Neural cell (in vitro differentiated cells): Measurements from ENCODE around the gene INPP4B.

ENCODE experiments used
- EP300 ChIP-seq: fragments of 450-650 bp; conservative IDR thresholded peaks from 2 replicates; pipeline ENCODE4 v1.6.1; 2014; ENCODE audit warnings: antibody characterized with exemption, mild to moderate bottlenecking, moderate library complexity; ENCODE audit not compliant: poor library complexity, severe bottlenecking
- MXI1 ChIP-seq: fragments of 450-650 bp; conservative IDR thresholded peaks from 2 replicates; pipeline ENCODE4 v1.6.1; 2014; ENCODE audit warnings: antibody characterized with exemption, mild to moderate bottlenecking; ENCODE audit not compliant: poor library complexity, severe bottlenecking
- TF ChIP-seq, protein P1 (sequence below): fragments of 450-650 bp; IDR thresholded peaks from 2 replicates; pipeline ENCODE4 v1.5.1; 2014; ENCODE audit warnings: antibody characterized with exemption, mild to moderate bottlenecking, moderate library complexity; ENCODE audit not compliant: poor library complexity, severe bottlenecking
- TF ChIP-seq, protein P2 (sequence below): IDR thresholded peaks from 2 replicates; pipeline ENCODE4 v1.6.1; 2012; ENCODE audit warnings: borderline replicate concordance

DNA sequence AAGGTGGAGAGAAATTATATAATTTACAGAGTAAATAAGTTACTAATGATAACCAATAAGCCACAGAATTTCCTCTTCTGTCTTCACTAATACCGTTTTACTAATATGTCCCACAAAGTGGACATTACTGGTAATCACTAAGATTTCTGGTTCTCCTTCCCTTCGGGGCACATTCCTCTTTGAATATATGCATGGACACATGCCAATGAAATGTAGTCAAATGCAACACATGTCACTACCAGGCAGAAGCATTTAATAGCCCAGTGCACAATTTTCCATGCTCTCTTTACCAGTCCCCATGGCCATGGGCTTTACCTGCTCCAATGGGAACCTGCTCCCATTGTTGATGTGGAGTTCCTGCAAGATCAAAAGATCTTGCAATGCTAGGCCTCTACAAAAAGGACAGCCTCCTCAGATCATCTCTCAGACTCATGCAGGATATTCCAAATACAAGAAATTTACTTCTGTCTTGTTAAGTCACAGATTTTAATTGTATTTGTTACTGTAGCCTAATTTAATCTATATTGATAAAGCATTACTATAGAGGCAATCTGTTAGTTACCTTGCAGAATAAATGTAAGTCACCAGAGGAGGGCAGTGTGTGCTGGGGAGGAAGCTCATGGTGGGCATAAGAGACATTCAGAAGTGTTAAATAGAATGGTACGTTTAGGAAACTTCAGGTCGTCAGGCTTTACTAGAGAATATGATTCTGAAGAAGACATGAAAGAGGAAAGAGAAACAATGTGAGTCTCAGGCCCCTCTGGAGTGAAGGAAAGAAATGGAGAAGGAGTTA, 37.1 kb upstream of the INPP4B start:
- TF ChIP-seq, protein P1, sequence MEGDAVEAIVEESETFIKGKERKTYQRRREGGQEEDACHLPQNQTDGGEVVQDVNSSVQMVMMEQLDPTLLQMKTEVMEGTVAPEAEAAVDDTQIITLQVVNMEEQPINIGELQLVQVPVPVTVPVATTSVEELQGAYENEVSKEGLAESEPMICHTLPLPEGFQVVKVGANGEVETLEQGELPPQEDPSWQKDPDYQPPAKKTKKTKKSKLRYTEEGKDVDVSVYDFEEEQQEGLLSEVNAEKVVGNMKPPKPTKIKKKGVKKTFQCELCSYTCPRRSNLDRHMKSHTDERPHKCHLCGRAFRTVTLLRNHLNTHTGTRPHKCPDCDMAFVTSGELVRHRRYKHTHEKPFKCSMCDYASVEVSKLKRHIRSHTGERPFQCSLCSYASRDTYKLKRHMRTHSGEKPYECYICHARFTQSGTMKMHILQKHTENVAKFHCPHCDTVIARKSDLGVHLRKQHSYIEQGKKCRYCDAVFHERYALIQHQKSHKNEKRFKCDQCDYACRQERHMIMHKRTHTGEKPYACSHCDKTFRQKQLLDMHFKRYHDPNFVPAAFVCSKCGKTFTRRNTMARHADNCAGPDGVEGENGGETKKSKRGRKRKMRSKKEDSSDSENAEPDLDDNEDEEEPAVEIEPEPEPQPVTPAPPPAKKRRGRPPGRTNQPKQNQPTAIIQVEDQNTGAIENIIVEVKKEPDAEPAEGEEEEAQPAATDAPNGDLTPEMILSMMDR = peak; percentile 42
- TF ChIP-seq EP300 = no peak
- no peak for TF ChIP-seq MXI1
- TF ChIP-seq, protein P2, sequence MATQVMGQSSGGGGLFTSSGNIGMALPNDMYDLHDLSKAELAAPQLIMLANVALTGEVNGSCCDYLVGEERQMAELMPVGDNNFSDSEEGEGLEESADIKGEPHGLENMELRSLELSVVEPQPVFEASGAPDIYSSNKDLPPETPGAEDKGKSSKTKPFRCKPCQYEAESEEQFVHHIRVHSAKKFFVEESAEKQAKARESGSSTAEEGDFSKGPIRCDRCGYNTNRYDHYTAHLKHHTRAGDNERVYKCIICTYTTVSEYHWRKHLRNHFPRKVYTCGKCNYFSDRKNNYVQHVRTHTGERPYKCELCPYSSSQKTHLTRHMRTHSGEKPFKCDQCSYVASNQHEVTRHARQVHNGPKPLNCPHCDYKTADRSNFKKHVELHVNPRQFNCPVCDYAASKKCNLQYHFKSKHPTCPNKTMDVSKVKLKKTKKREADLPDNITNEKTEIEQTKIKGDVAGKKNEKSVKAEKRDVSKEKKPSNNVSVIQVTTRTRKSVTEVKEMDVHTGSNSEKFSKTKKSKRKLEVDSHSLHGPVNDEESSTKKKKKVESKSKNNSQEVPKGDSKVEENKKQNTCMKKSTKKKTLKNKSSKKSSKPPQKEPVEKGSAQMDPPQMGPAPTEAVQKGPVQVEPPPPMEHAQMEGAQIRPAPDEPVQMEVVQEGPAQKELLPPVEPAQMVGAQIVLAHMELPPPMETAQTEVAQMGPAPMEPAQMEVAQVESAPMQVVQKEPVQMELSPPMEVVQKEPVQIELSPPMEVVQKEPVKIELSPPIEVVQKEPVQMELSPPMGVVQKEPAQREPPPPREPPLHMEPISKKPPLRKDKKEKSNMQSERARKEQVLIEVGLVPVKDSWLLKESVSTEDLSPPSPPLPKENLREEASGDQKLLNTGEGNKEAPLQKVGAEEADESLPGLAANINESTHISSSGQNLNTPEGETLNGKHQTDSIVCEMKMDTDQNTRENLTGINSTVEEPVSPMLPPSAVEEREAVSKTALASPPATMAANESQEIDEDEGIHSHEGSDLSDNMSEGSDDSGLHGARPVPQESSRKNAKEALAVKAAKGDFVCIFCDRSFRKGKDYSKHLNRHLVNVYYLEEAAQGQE = no peak
